CD14-positive monocyte (primary cell): Measurements from ENCODE around the gene PELO. TPM values are rescaled to one million over a fixed set of nuclear protein-coding genes. Genes with fewer than 3 reads are reported as not detected.

Source experiments
- DNase-seq, 3 donors: peaks; one replicate each; pipeline ENCODE4 v3.0.0-alpha.2; 2011 to 2022
- H2AFZ ChIP-seq: 2 replicates; pipeline ENCODE4 v1.6.0; 2012; ENCODE audit warnings: mild to moderate bottlenecking, low read depth, low read length, inconsistent platforms; ENCODE audit not compliant: insufficient read depth, poor library complexity, severe bottlenecking
- H3K27ac ChIP-seq, 2 donors: 1 replicate in 1 of 2; 2 replicates in 1 of 2; pipeline ENCODE4 v1.5.1; 2012 to 2013; ENCODE audit warnings: low read length in 2 of 2, control low read depth in 1 of 2, inconsistent platforms in 1 of 2, low read depth in 1 of 2, mild to moderate bottlenecking in 1 of 2
- H3K27me3 ChIP-seq, 2 donors: one replicate each; pipeline versions ENCODE4 v1.6.0 to v1.6.1; 2011 to 2013; ENCODE audit warnings: low read length in 2 of 2; ENCODE audit not compliant: control insufficient read depth in 2 of 2, insufficient read depth in 2 of 2
- H3K36me3 ChIP-seq, 2 donors: replicated peaks in 1 of 2; 1 replicate in 1 of 2; 2 replicates in 1 of 2; pipeline versions ENCODE4 v1.5.1 to v1.6.1; 2012 to 2013; ENCODE audit warnings: low read length in 2 of 2, control low read depth in 1 of 2, inconsistent platforms in 1 of 2, mild to moderate bottlenecking in 1 of 2; ENCODE audit not compliant: insufficient read depth in 2 of 2, control insufficient read depth in 1 of 2
- H3K4me1 ChIP-seq, 2 donors: 1 replicate in 1 of 2; 2 replicates in 1 of 2; pipeline versions ENCODE4 v1.5.1 to v1.6.1; 2012 to 2013; ENCODE audit warnings: low read length in 2 of 2, control low read depth in 1 of 2, inconsistent platforms in 1 of 2, mild to moderate bottlenecking in 1 of 2, moderate library complexity in 1 of 2; ENCODE audit not compliant: insufficient read depth in 2 of 2, control insufficient read depth in 1 of 2
- H3K4me2 ChIP-seq: replicated peaks from 2 replicates; pipeline ENCODE3; 2012; ENCODE audit warnings: low read length, moderate library complexity, mild to moderate bottlenecking; ENCODE audit not compliant: poor library complexity, severe bottlenecking; ENCODE audit errors: extremely low read depth
- H3K4me3 ChIP-seq, 3 experiments: fragments of 200-600 bp in 1 of 3; sonication (generic) in 1 of 3; replicated peaks in 1 of 3; 1 replicate in 2 of 3; 2 replicates in 1 of 3; pipeline ENCODE4 v1.5.1; 2011 to 2013; ENCODE audit warnings: low read length in 3 of 3, mild to moderate bottlenecking in 3 of 3, control low read depth in 2 of 3, low read depth in 2 of 3, inconsistent platforms in 1 of 3, moderate library complexity in 1 of 3
- H3K79me2 ChIP-seq: 2 replicates; pipeline ENCODE4 v1.6.0; 2012; ENCODE audit warnings: mild to moderate bottlenecking, control low read depth, inconsistent platforms, low read length, moderate library complexity; ENCODE audit not compliant: insufficient read depth
- H3K9ac ChIP-seq: 2 replicates; pipeline ENCODE4 v1.6.0; 2017; ENCODE audit warnings: low read length, mild to moderate bottlenecking; ENCODE audit not compliant: insufficient read depth, poor library complexity, severe bottlenecking
- H3K9me3 ChIP-seq, 2 donors: replicated peaks in 1 of 2; 1 replicate in 1 of 2; 2 replicates in 1 of 2; pipeline versions ENCODE4 v1.5.1 to v1.6.1; 2012 to 2013; ENCODE audit warnings: low read length in 2 of 2, control low read depth in 1 of 2; ENCODE audit not compliant: control insufficient read depth in 1 of 2, insufficient read depth in 1 of 2
- H4K20me1 ChIP-seq: 2 replicates; pipeline ENCODE4 v1.6.0; 2012; ENCODE audit warnings: mild to moderate bottlenecking, low read length, control low read depth, moderate library complexity; ENCODE audit not compliant: insufficient read depth
- H3K27ac Mint-ChIP-seq, 7 donors: one replicate each; pipeline ENCODE4 v1.8.0; 2020; ENCODE audit warnings: mild to moderate bottlenecking in 7 of 7, mixed read lengths in 7 of 7, moderate library complexity in 6 of 7, inconsistent platforms in 2 of 7
- H3K27me3 Mint-ChIP-seq, 3 donors: one replicate each; pipeline ENCODE4 v1.8.0; 2021 to 2022; ENCODE audit warnings: low read depth in 3 of 3, mild to moderate bottlenecking in 3 of 3, mixed read lengths in 3 of 3, moderate library complexity in 3 of 3, inconsistent platforms in 1 of 3
- H3K36me3 Mint-ChIP-seq, 2 donors: one replicate each; pipeline ENCODE4 v1.8.0; 2020; ENCODE audit warnings: mixed read lengths in 2 of 2, inconsistent platforms in 1 of 2, mild to moderate bottlenecking in 1 of 2
- H3K4me1 Mint-ChIP-seq: one replicate; pipeline ENCODE4 v1.8.0; 2020; ENCODE audit warnings: mild to moderate bottlenecking, mixed read lengths
- H3K4me3 Mint-ChIP-seq, 2 donors: one replicate each; pipeline ENCODE4 v1.8.0; 2020; ENCODE audit warnings: mild to moderate bottlenecking in 2 of 2, mixed read lengths in 2 of 2, moderate library complexity in 1 of 2
- H3K9me3 Mint-ChIP-seq, 7 donors: one replicate each; pipeline ENCODE4 v1.8.0; 2020 to 2022; ENCODE audit warnings: mixed read lengths in 7 of 7, mild to moderate bottlenecking in 6 of 7, moderate library complexity in 6 of 7, inconsistent platforms in 2 of 7
- WGBS: methylation state at CpG from one replicate; pipeline ENCODE4 v1.1.5; 2013; ENCODE audit warnings: missing lambda C conversion rate; ENCODE audit not compliant: insufficient coverage; 5-methylcytosine and 5-hydroxymethylcytosine counted together
- intact Hi-C, 2 donors: fragments of 100-400 bp; cut with micrococcal nuclease; formaldehyde crosslinking; loops; one replicate each; pipeline versions ENCODE4 v1.15.0 to v1.15.1; 2023
- polyA plus RNA-seq, 3 donors: library from polyadenylated mRNA; depleted of rRNA in 1 of 3; unstranded in 2 of 3; stranded (reverse) in 1 of 3; fragments of 300-500 nt in 2 of 3; fragments of >200 nt in 1 of 3; fragmentation: Illumina TruSeq in 2 of 3; gene quantifications; 1 replicate in 2 of 3; 2 replicates in 1 of 3; pipeline ENCODE4 v1.2.3, GENCODE V29; 2012 to 2021
- TF ChIP-seq, protein P1 (sequence below): fragments of 200-600 bp; IDR thresholded peaks from one replicate; pipeline ENCODE4 v1.8.0; 2022; ENCODE audit warnings: antibody characterized with exemption, mild to moderate bottlenecking

PELO gene
- polyA plus RNA-seq, 3 donors = 1.8 to 4.4 (median 2.1) TPM

DNA sequence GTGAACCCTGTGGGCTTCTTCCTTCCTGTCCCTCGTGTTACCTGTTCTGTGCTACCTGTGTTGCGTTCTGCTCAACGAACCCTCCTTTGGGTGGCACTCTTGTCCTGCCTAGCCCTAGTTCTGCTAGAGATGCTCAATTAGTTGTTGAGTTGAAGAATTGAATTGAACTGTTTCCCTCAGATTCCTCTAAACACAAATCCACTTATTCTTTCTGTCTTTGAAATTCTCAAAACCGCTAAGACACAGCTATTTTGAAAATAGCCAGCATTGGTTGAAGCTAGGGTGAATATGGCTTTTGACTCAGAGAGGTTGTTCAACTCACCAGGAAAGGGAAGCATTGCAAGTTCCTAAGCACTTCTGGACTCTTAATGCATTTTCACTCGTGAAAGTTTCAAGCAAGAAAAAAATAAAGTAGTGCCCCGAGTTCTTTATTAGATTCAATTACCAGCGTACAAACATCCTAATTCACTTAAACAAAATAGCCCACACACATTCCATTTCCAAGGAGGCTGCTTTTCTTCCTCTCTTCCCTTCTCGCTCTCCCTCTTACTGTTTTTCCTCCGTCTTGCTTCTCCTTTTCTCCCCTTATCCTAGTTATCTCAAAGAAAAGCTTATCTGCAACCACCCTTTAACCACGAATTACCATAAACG, 642 bp upstream of the PELO start:
- DNase-seq = peak; percentile 18 to 42 (median 36)
- Histone ChIP-seq H4K20me1 (no peaks in the 10 kb centered on the region), H3K79me2 (no peaks in the 10 kb centered on the region), H3K9ac (no peak overlapping the region), H3K4me1 (peaks cover 43 to 55% of the 10 kb centered on the region in 2 donors), H3K36me3 (no peaks in the 10 kb centered on the region), H3K27ac (no peak overlapping the region), H3K4me3 (peak overlapping the region; percentile 51 to 77 (median 62)), H2AFZ (peak overlapping the region; percentile 78), H3K27me3 (peaks cover 8 to 12% of the 10 kb centered on the region in 2 donors), H3K4me2 (peak overlapping the region; percentile 82), H3K9me3 (no peaks in the 10 kb centered on the region)
- peaks cover 62% of the 10 kb centered on the region for H3K4me1 Mint-ChIP-seq
- H3K36me3 Mint-ChIP-seq = peaks cover 0 to 3% of the 10 kb centered on the region in 2 donors
- TF ChIP-seq, protein P1, sequence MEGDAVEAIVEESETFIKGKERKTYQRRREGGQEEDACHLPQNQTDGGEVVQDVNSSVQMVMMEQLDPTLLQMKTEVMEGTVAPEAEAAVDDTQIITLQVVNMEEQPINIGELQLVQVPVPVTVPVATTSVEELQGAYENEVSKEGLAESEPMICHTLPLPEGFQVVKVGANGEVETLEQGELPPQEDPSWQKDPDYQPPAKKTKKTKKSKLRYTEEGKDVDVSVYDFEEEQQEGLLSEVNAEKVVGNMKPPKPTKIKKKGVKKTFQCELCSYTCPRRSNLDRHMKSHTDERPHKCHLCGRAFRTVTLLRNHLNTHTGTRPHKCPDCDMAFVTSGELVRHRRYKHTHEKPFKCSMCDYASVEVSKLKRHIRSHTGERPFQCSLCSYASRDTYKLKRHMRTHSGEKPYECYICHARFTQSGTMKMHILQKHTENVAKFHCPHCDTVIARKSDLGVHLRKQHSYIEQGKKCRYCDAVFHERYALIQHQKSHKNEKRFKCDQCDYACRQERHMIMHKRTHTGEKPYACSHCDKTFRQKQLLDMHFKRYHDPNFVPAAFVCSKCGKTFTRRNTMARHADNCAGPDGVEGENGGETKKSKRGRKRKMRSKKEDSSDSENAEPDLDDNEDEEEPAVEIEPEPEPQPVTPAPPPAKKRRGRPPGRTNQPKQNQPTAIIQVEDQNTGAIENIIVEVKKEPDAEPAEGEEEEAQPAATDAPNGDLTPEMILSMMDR = no peak
- intact Hi-C loops = loop anchor here in 1 of 2 donors (10.0 kb wide), 1 partner anchor 128 kb away; no protein-coding TSS in a partner anchor
- peaks cover 9 to 26% (median 12%) of the 10 kb centered on the region in 3 donors for H3K27me3 Mint-ChIP-seq
- WGBS = 0% methylated on average over 5 of the region's 11 CpGs
- H3K9me3 Mint-ChIP-seq = no peaks in the 10 kb centered on the region
- H3K4me3 Mint-ChIP-seq = peak overlapping the region; percentile 94 to 97
- H3K27ac Mint-ChIP-seq = peak overlapping the region in 2 of 7 donors; percentile 31 to 75

DNA sequence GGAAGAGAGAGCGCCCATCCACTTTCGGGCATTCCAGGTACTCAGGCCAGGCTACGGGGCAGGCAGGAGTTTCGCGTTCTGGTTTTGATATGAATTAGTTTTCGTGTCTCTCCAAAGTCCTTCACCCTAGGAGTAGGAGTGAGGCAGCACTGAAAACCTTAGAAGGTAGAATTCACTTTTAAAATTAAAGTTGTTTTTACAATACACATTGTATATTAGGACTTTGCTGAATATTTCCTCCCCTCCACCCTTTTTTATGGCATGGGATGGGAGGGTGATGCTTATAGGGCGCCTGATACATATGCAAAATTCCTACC, 747 bp downstream of the PELO start:
- peaks cover 41 to 53% of the 10 kb centered on the region in 2 donors for H3K4me1 ChIP-seq
- no peaks in the 10 kb centered on the region for H3K36me3 ChIP-seq
- Mint-ChIP-seq H3K4me1 (peaks cover 60% of the 10 kb centered on the region), H3K36me3 (peaks cover 0 to 3% of the 10 kb centered on the region in 2 donors), H3K27ac (no peak overlapping the region), H3K4me3 (peak overlapping the region; percentile 94 to 97), H3K27me3 (peaks cover 9 to 26% (median 12%) of the 10 kb centered on the region in 3 donors), H3K9me3 (no peaks in the 10 kb centered on the region)
- H4K20me1 ChIP-seq = no peaks in the 10 kb centered on the region
- H3K4me2 ChIP-seq = peak overlapping the region; percentile 82
- intact Hi-C loops = loop anchor here in 1 of 2 donors (10.0 kb wide), 1 partner anchor 126 kb away; no protein-coding TSS in a partner anchor
- peak overlapping the region; percentile 51 to 77 (median 62) for H3K4me3 ChIP-seq
- TF ChIP-seq, protein P1 = no peak
- H3K27me3 ChIP-seq = peaks cover 8 to 12% of the 10 kb centered on the region in 2 donors
- 0% methylated on average over 1 of the region's 7 CpGs for WGBS
- no peak overlapping the region for H3K27ac ChIP-seq
- H3K9me3 ChIP-seq = no peaks in the 10 kb centered on the region
- no peaks in the 10 kb centered on the region for H3K79me2 ChIP-seq
- H2AFZ ChIP-seq = peak overlapping the region; percentile 78
- no peak for DNase-seq
- H3K9ac ChIP-seq = peak overlapping the region; percentile 48
